Esophagus squamous epithelium (tissue), 5 donors: ENCODE data around the gene MTOR. TPM values are rescaled to one million over a fixed set of nuclear protein-coding genes. Genes with fewer than 3 reads are reported as not detected.

Experiments used
- DNase-seq: peaks from one replicate; lab custom pipeline; 2025; lab: John Stamatoyannopoulos, UW
- H3K27ac ChIP-seq, 4 donors: fragments of 200-600 bp; sonication (generic); one replicate each; pipeline ENCODE4 v1.5.1; 2016 to 2019; ENCODE audit warnings: mild to moderate bottlenecking in 1 of 4
- H3K27me3 ChIP-seq, 4 donors: fragments of 200-600 bp; sonication (generic); 1 replicate in 3 of 4; 2 replicates in 1 of 4; pipeline versions ENCODE4 v1.5.1 to v1.6.0; 2017 to 2021; ENCODE audit warnings: antibody characterized with exemption in 1 of 4
- H3K36me3 ChIP-seq, 3 donors: fragments of 200-600 bp; sonication (generic); one replicate each; pipeline ENCODE4 v1.5.1; 2016 to 2019
- H3K4me1 ChIP-seq, 3 donors: fragments of 200-600 bp; sonication (generic); one replicate each; pipeline ENCODE4 v1.5.1; 2017 to 2019
- H3K4me3 ChIP-seq, 4 donors: fragments of 200-600 bp; sonication (generic); 1 replicate in 3 of 4; 2 replicates in 1 of 4; pipeline ENCODE4 v1.5.1; 2016 to 2019; ENCODE audit warnings: mild to moderate bottlenecking in 2 of 4, moderate library complexity in 1 of 4
- H3K9me3 ChIP-seq, 3 donors: fragments of 200-600 bp; sonication (generic); one replicate each; pipeline ENCODE4 v1.5.1; 2016 to 2019
- POLR2A ChIP-seq, 4 donors: fragments of 450-650 bp; IDR thresholded peaks; one replicate each; pipeline ENCODE4 v1.6.1; 2017; ENCODE audit warnings: antibody characterized with exemption in 4 of 4, mild to moderate bottlenecking in 4 of 4, moderate library complexity in 3 of 4
- WGBS, 2 donors: methylation state at CpG; one replicate each; pipeline ENCODE4 v1.1.5; 2018; 5-methylcytosine and 5-hydroxymethylcytosine counted together
- intact Hi-C: fragments of 100-400 bp; cut with DNase I; formaldehyde crosslinking; loops from one replicate; pipeline ENCODE4 v1.15.0; 2022
- total RNA-seq, 4 donors: library from RNA; depleted of rRNA; stranded (reverse); fragments of >200 nt; gene quantifications; one replicate each; pipeline ENCODE4 v1.1.0, GENCODE V29; 2016
- TF ChIP-seq, protein P1 (sequence below), 6 experiments: fragments of 450-650 bp in 4 of 6; fragments of 200-600 bp in 2 of 6; sonication (generic) in 2 of 6; IDR thresholded peaks; one replicate each; pipeline ENCODE4 v1.5.1; 2016 to 2019; ENCODE audit warnings: antibody characterized with exemption in 6 of 6, mild to moderate bottlenecking in 4 of 6, moderate library complexity in 4 of 6
- donor health status: DM: yes; HTN: yes; CAD: no.

MTOR gene
- total RNA-seq, 4 donors from 2014 or later = 25.4 to 34.2 (median 30.1) TPM

DNA sequence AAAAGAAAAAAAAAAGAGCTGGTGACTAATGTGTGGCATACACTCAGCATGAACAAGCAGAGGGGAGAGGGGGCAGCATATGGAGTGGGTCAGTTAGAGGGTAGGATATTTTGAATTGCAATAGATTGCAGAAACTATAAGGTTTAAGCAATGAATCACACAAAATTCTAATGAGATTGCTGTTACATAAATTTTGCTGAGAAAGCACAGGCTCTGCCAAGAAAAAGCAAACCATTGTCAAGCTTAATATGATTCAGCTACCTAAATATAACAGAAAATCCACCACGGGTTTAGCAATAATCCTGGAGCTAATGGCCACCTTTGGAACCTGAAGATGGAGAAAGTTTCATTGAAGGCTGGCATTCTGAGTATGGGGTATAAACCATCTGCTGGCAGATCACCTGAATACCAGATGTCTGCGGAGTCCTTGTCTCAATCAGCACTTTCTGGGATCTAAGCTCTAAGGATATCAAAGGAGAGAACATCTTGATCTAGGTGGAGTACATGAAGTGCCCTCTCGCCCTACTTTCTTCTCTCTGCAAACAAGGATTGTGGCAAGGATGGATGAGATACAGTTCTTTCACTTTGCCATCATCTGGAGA, 103.5 kb downstream of the MTOR start:
- Histone ChIP-seq H3K9me3 (no peaks in the 10 kb centered on the region), H3K36me3 (peaks cover 0 to 44% (median 0%) of the 10 kb centered on the region in 3 donors), H3K4me3 (no peak overlapping the region), H3K27ac (peak overlapping the region; percentile 22 to 77 (median 60)), H3K27me3 (no peaks in the 10 kb centered on the region), H3K4me1 (peaks cover 19 to 37% (median 26%) of the 10 kb centered on the region in 3 donors)
- 43% methylated on average over 3 of the region's 3 CpGs for WGBS, 2 donors
- no peak for TF ChIP-seq POLR2A (IDR thresholded peaks at IDR 0.05)
- TF ChIP-seq, protein P1, sequence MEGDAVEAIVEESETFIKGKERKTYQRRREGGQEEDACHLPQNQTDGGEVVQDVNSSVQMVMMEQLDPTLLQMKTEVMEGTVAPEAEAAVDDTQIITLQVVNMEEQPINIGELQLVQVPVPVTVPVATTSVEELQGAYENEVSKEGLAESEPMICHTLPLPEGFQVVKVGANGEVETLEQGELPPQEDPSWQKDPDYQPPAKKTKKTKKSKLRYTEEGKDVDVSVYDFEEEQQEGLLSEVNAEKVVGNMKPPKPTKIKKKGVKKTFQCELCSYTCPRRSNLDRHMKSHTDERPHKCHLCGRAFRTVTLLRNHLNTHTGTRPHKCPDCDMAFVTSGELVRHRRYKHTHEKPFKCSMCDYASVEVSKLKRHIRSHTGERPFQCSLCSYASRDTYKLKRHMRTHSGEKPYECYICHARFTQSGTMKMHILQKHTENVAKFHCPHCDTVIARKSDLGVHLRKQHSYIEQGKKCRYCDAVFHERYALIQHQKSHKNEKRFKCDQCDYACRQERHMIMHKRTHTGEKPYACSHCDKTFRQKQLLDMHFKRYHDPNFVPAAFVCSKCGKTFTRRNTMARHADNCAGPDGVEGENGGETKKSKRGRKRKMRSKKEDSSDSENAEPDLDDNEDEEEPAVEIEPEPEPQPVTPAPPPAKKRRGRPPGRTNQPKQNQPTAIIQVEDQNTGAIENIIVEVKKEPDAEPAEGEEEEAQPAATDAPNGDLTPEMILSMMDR (IDR thresholded peaks at IDR 0.05) = no peak
- intact Hi-C loops = no loop called here
- DNase-seq = no peak

DNA sequence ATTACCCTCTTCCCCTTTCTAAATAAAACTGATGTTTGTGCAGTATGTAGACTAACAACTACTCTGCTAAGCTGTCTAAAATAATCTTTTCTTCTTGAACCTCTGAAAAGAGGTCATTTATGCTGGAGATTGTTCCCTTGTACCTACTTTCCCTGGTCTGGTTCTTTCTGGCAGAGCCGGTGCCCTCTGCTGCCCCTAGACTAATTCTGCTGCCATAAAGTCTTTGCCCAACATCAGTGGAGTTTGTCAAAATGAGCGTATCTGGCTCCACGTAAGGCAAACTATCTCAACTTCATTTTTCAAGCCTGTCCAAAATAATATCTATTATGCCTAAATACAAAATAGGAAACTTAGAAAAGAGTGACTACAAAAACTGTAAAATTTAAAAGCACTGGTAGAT, 104.1 kb downstream of the MTOR start:
- H3K4me1 ChIP-seq = peaks cover 19 to 37% (median 26%) of the 10 kb centered on the region in 3 donors
- no peaks in the 10 kb centered on the region for H3K9me3 ChIP-seq
- WGBS, 2 donors = 36 to 66% methylated on average over 3 of the region's 3 CpGs
- H3K27ac ChIP-seq = peak overlapping the region; percentile 51 to 77 (median 64)
- H3K27me3 ChIP-seq = no peaks in the 10 kb centered on the region
- no peak for DNase-seq
- intact Hi-C loops = no loop called here
- peaks cover 0 to 49% (median 0%) of the 10 kb centered on the region in 3 donors for H3K36me3 ChIP-seq
- TF ChIP-seq, protein P1 (IDR thresholded peaks at IDR 0.05) = no peak
- TF ChIP-seq POLR2A (IDR thresholded peaks at IDR 0.05) = no peak
- H3K4me3 ChIP-seq = no peak overlapping the region

DNA sequence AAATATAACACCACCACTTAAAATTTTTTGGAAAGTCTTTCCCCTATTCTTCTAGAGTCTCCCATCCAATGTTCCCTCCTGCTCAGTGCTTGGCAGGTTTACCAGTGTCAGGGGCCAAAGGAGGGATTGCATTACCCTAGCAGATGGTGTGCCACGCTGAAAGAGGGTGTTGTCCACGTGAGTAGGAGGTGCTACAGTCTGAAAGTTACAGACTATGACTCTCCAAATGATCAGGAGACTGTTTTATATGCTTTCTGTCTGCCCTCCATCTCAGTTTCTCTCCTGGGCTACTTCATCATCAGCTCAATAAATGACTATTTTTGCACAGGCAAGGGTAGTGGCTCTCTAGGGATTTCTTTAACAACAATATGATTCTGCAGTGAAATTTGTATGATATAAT, 104.5 kb downstream of the MTOR start:
- intact Hi-C loops = no loop called here
- TF ChIP-seq, protein P1 (IDR thresholded peaks at IDR 0.05) = no peak
- no peak for TF ChIP-seq POLR2A (IDR thresholded peaks at IDR 0.05)
- no peaks in the 10 kb centered on the region for H3K9me3 ChIP-seq
- peaks cover 19 to 37% (median 26%) of the 10 kb centered on the region in 3 donors for H3K4me1 ChIP-seq
- no peak for DNase-seq
- H3K27me3 ChIP-seq = no peaks in the 10 kb centered on the region
- 12 to 30% methylated on average over 2 of the region's 2 CpGs for WGBS, 2 donors
- peaks cover 0 to 53% (median 0%) of the 10 kb centered on the region in 3 donors for H3K36me3 ChIP-seq
- H3K27ac ChIP-seq = peak overlapping the region; percentile 51 to 77 (median 64)
- H3K4me3 ChIP-seq = no peak overlapping the region

DNA sequence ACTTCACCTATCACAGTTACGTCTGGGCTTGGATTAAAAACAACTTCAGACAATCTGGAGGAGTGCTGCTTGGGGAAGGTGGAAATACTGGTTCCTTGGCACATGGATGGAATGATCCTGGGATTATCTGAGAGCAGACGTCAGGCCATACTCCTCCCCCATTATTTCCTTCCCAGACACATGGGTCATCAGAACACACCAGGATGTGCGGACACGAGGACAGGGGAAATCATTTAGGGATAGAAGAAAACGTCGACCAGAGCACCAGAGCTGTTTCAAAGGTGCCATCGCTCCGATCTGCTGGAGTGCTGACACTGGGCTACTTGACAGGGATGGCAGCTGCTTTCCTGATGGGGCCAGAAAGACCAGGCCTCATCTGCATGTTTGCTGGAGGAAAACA, 105.0 kb downstream of the MTOR start:
- peaks cover 19 to 42% (median 26%) of the 10 kb centered on the region in 3 donors for H3K4me1 ChIP-seq
- peaks cover 0 to 58% (median 0%) of the 10 kb centered on the region in 3 donors for H3K36me3 ChIP-seq
- H3K27ac ChIP-seq = peak overlapping the region; percentile 50 to 77 (median 60)
- DNase-seq = no peak
- TF ChIP-seq, protein P1 (IDR thresholded peaks at IDR 0.05) = no peak
- no peak for TF ChIP-seq POLR2A (IDR thresholded peaks at IDR 0.05)
- WGBS, 2 donors = 69 to 71% methylated on average over 8 of the region's 8 CpGs
- no peaks in the 10 kb centered on the region for H3K9me3 ChIP-seq
- no peak overlapping the region for H3K4me3 ChIP-seq
- intact Hi-C loops = no loop called here
- no peaks in the 10 kb centered on the region for H3K27me3 ChIP-seq

DNA sequence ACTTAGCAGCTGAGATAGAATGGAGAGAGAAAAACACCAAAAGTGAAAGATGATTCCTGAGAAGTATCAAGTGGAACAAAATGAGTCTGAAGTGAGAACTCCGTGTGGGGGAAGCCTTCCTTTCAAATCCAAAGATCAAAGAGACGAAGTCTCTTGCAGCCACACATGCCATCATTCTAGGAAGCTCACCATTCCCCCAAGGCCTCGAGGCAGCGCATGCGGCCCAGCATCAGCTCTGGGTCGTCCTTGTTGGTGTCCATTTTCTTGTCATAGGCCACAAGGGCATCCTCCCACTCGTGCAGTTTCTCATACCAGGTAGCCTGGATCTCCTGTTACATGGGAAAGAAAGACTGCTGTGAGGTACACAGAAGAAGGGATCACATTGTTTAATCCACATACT, 105.4 kb downstream of the MTOR start:
- TF ChIP-seq, protein P1 (IDR thresholded peaks at IDR 0.05) = no peak
- TF ChIP-seq POLR2A (IDR thresholded peaks at IDR 0.05) = no peak
- Histone ChIP-seq H3K4me1 (peaks cover 19 to 46% (median 26%) of the 10 kb centered on the region in 3 donors), H3K36me3 (peaks cover 0 to 62% (median 0%) of the 10 kb centered on the region in 3 donors), H3K4me3 (no peak overlapping the region), H3K9me3 (no peaks in the 10 kb centered on the region), H3K27ac (peak overlapping the region in 3 of 4 donors; percentile 47 to 77 (median 69)), H3K27me3 (no peaks in the 10 kb centered on the region)
- DNase-seq = no peak
- intact Hi-C loops = no loop called here
- 89 to 90% methylated on average over 7 of the region's 7 CpGs for WGBS, 2 donors
